CD14-positive monocyte (primary cell): ENCODE data around the gene LBHD2. TPM values are rescaled to one million over a fixed set of nuclear protein-coding genes. Genes with fewer than 3 reads are reported as not detected.
"Not testable (repeated sequence)": the region's sequence is repeated elsewhere in the genome, so short reads cannot be mapped to it uniquely, and the experiment has no call there.

Experiments
- DNase-seq, 3 donors: peaks; one replicate each; pipeline ENCODE4 v3.0.0-alpha.2; 2011 to 2022
- H2AFZ ChIP-seq: 2 replicates; pipeline ENCODE4 v1.6.0; 2012; ENCODE audit warnings: mild to moderate bottlenecking, low read depth, low read length, inconsistent platforms; ENCODE audit not compliant: insufficient read depth, poor library complexity, severe bottlenecking
- H3K27ac ChIP-seq, 2 donors: 1 replicate in 1 of 2; 2 replicates in 1 of 2; pipeline ENCODE4 v1.5.1; 2012 to 2013; ENCODE audit warnings: low read length in 2 of 2, control low read depth in 1 of 2, inconsistent platforms in 1 of 2, low read depth in 1 of 2, mild to moderate bottlenecking in 1 of 2
- H3K27me3 ChIP-seq, 2 donors: one replicate each; pipeline versions ENCODE4 v1.6.0 to v1.6.1; 2011 to 2013; ENCODE audit warnings: low read length in 2 of 2; ENCODE audit not compliant: control insufficient read depth in 2 of 2, insufficient read depth in 2 of 2
- H3K36me3 ChIP-seq, 2 donors: replicated peaks in 1 of 2; 1 replicate in 1 of 2; 2 replicates in 1 of 2; pipeline versions ENCODE4 v1.5.1 to v1.6.1; 2012 to 2013; ENCODE audit warnings: low read length in 2 of 2, control low read depth in 1 of 2, inconsistent platforms in 1 of 2, mild to moderate bottlenecking in 1 of 2; ENCODE audit not compliant: insufficient read depth in 2 of 2, control insufficient read depth in 1 of 2
- H3K4me1 ChIP-seq, 2 donors: 1 replicate in 1 of 2; 2 replicates in 1 of 2; pipeline versions ENCODE4 v1.5.1 to v1.6.1; 2012 to 2013; ENCODE audit warnings: low read length in 2 of 2, control low read depth in 1 of 2, inconsistent platforms in 1 of 2, mild to moderate bottlenecking in 1 of 2, moderate library complexity in 1 of 2; ENCODE audit not compliant: insufficient read depth in 2 of 2, control insufficient read depth in 1 of 2
- H3K4me2 ChIP-seq: replicated peaks from 2 replicates; pipeline ENCODE3; 2012; ENCODE audit warnings: low read length, moderate library complexity, mild to moderate bottlenecking; ENCODE audit not compliant: poor library complexity, severe bottlenecking; ENCODE audit errors: extremely low read depth
- H3K4me3 ChIP-seq, 3 experiments: fragments of 200-600 bp in 1 of 3; sonication (generic) in 1 of 3; replicated peaks in 1 of 3; 1 replicate in 2 of 3; 2 replicates in 1 of 3; pipeline ENCODE4 v1.5.1; 2011 to 2013; ENCODE audit warnings: low read length in 3 of 3, mild to moderate bottlenecking in 3 of 3, control low read depth in 2 of 3, low read depth in 2 of 3, inconsistent platforms in 1 of 3, moderate library complexity in 1 of 3
- H3K79me2 ChIP-seq: 2 replicates; pipeline ENCODE4 v1.6.0; 2012; ENCODE audit warnings: mild to moderate bottlenecking, control low read depth, inconsistent platforms, low read length, moderate library complexity; ENCODE audit not compliant: insufficient read depth
- H3K9ac ChIP-seq: 2 replicates; pipeline ENCODE4 v1.6.0; 2017; ENCODE audit warnings: low read length, mild to moderate bottlenecking; ENCODE audit not compliant: insufficient read depth, poor library complexity, severe bottlenecking
- H3K9me3 ChIP-seq, 2 donors: replicated peaks in 1 of 2; 1 replicate in 1 of 2; 2 replicates in 1 of 2; pipeline versions ENCODE4 v1.5.1 to v1.6.1; 2012 to 2013; ENCODE audit warnings: low read length in 2 of 2, control low read depth in 1 of 2; ENCODE audit not compliant: control insufficient read depth in 1 of 2, insufficient read depth in 1 of 2
- H4K20me1 ChIP-seq: 2 replicates; pipeline ENCODE4 v1.6.0; 2012; ENCODE audit warnings: mild to moderate bottlenecking, low read length, control low read depth, moderate library complexity; ENCODE audit not compliant: insufficient read depth
- H3K27ac Mint-ChIP-seq, 7 donors: one replicate each; pipeline ENCODE4 v1.8.0; 2020; ENCODE audit warnings: mild to moderate bottlenecking in 7 of 7, mixed read lengths in 7 of 7, moderate library complexity in 6 of 7, inconsistent platforms in 2 of 7
- H3K27me3 Mint-ChIP-seq, 3 donors: one replicate each; pipeline ENCODE4 v1.8.0; 2021 to 2022; ENCODE audit warnings: low read depth in 3 of 3, mild to moderate bottlenecking in 3 of 3, mixed read lengths in 3 of 3, moderate library complexity in 3 of 3, inconsistent platforms in 1 of 3
- H3K36me3 Mint-ChIP-seq, 2 donors: one replicate each; pipeline ENCODE4 v1.8.0; 2020; ENCODE audit warnings: mixed read lengths in 2 of 2, inconsistent platforms in 1 of 2, mild to moderate bottlenecking in 1 of 2
- H3K4me1 Mint-ChIP-seq: one replicate; pipeline ENCODE4 v1.8.0; 2020; ENCODE audit warnings: mild to moderate bottlenecking, mixed read lengths
- H3K4me3 Mint-ChIP-seq, 2 donors: one replicate each; pipeline ENCODE4 v1.8.0; 2020; ENCODE audit warnings: mild to moderate bottlenecking in 2 of 2, mixed read lengths in 2 of 2, moderate library complexity in 1 of 2
- H3K9me3 Mint-ChIP-seq, 7 donors: one replicate each; pipeline ENCODE4 v1.8.0; 2020 to 2022; ENCODE audit warnings: mixed read lengths in 7 of 7, mild to moderate bottlenecking in 6 of 7, moderate library complexity in 6 of 7, inconsistent platforms in 2 of 7
- WGBS: methylation state at CpG from one replicate; pipeline ENCODE4 v1.1.5; 2013; ENCODE audit warnings: missing lambda C conversion rate; ENCODE audit not compliant: insufficient coverage; 5-methylcytosine and 5-hydroxymethylcytosine counted together
- intact Hi-C, 2 donors: fragments of 100-400 bp; cut with micrococcal nuclease; formaldehyde crosslinking; loops; one replicate each; pipeline versions ENCODE4 v1.15.0 to v1.15.1; 2023
- polyA plus RNA-seq, 3 donors: library from polyadenylated mRNA; depleted of rRNA in 1 of 3; unstranded in 2 of 3; stranded (reverse) in 1 of 3; fragments of 300-500 nt in 2 of 3; fragments of >200 nt in 1 of 3; fragmentation: Illumina TruSeq in 2 of 3; gene quantifications; 1 replicate in 2 of 3; 2 replicates in 1 of 3; pipeline ENCODE4 v1.2.3, GENCODE V29; 2012 to 2021
- TF ChIP-seq, protein P1 (sequence below): fragments of 200-600 bp; IDR thresholded peaks from one replicate; pipeline ENCODE4 v1.8.0; 2022; ENCODE audit warnings: antibody characterized with exemption, mild to moderate bottlenecking

LBHD2 gene
- polyA plus RNA-seq, 3 donors, result not detected

DNA sequence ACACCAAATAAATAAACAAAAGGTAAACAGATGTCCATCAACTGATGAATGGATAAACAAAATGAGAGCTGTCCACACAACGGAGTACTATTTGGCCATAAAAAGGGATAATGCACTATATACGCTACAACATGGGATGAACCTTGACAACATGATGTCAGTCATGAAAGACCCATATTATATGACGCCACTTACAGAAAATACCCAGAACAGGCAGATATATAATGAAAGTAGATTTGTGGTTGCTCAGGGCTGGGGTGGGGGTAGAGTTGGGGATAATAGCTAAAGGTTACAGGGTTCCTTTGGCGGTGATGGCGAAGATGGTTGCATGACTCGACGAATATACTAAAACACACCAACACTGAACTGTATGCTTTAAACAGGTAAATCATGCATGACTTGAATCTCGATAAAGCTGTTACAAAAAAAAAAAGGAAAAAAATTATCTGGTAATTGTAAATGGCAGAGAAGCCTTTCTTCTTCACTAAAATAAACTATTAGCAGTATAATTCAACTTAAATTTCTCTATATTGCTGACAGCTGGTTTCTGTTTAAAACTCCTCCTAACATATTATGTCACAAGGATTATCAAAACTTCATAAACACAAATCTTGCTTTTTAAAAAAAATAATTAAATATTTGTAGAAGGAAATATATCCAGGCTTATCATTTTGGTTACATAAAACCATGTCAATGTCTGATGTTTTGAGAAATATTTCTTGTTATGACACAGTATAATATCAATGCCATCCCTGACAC is 40.6 kb upstream of the LBHD2 start:
- Histone ChIP-seq H3K4me3 (no peak overlapping the region), H3K9ac (no peak overlapping the region), H3K4me1 (no peaks in the 10 kb centered on the region), H3K36me3 (no peaks in the 10 kb centered on the region), H2AFZ (no peak overlapping the region), H3K4me2 (no peak overlapping the region), H4K20me1 (peaks cover 78% of the 10 kb centered on the region), H3K79me2 (no peaks in the 10 kb centered on the region), H3K27ac (no peak overlapping the region), H3K27me3 (no peaks in the 10 kb centered on the region), H3K9me3 (peaks cover 0 to 3% of the 10 kb centered on the region in 2 donors)
- no CpG with 5 or more reads among the region's 8 CpGs for WGBS
- peaks cover 7 to 11% of the 10 kb centered on the region in 2 donors for H3K36me3 Mint-ChIP-seq
- no peak overlapping the region for H3K4me3 Mint-ChIP-seq
- TF ChIP-seq, protein P1, sequence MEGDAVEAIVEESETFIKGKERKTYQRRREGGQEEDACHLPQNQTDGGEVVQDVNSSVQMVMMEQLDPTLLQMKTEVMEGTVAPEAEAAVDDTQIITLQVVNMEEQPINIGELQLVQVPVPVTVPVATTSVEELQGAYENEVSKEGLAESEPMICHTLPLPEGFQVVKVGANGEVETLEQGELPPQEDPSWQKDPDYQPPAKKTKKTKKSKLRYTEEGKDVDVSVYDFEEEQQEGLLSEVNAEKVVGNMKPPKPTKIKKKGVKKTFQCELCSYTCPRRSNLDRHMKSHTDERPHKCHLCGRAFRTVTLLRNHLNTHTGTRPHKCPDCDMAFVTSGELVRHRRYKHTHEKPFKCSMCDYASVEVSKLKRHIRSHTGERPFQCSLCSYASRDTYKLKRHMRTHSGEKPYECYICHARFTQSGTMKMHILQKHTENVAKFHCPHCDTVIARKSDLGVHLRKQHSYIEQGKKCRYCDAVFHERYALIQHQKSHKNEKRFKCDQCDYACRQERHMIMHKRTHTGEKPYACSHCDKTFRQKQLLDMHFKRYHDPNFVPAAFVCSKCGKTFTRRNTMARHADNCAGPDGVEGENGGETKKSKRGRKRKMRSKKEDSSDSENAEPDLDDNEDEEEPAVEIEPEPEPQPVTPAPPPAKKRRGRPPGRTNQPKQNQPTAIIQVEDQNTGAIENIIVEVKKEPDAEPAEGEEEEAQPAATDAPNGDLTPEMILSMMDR, result no peak
- no peak for DNase-seq
- peaks cover 14% of the 10 kb centered on the region for H3K4me1 Mint-ChIP-seq
- H3K27ac Mint-ChIP-seq, result no peak overlapping the region
- intact Hi-C loops, result no loop called here
- peaks cover 6 to 13% (median 12%) of the 10 kb centered on the region in 3 donors for H3K27me3 Mint-ChIP-seq
- H3K9me3 Mint-ChIP-seq, result peaks cover 0 to 11% (median 7%) of the 10 kb centered on the region in 7 donors

DNA sequence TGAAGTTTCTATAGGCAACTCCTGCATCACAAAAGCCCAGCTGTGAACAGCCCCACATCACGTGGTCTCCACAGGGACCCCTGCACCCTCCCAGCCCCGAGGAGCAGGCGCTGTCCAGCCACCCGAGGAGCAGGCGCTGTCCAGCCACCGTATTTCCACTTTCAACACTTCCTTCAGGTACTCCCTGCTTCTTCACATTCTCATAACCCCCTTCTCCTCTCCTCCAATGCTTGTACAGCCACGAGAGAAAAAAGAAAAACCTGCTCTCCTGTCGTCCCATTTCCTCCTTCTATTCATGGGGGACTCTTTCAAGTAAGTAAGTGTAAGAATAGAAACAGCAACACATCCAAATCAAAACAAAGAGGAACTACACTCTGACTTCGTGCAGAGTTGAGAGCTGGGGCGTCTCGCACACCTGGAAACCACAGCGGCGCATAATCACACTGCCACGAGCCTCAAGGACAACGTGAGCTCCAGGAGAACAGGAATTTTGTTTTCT is 38.6 kb upstream of the LBHD2 start:
- peaks cover 6 to 14% (median 10%) of the 10 kb centered on the region in 3 donors for H3K27me3 Mint-ChIP-seq
- H3K4me3 ChIP-seq, result no peak overlapping the region
- H3K4me1 Mint-ChIP-seq, result peaks cover 14% of the 10 kb centered on the region
- no peaks in the 10 kb centered on the region for H3K36me3 ChIP-seq
- H2AFZ ChIP-seq, result no peak overlapping the region
- H3K4me1 ChIP-seq, result no peaks in the 10 kb centered on the region
- intact Hi-C loops, result no loop called here
- H3K79me2 ChIP-seq, result no peaks in the 10 kb centered on the region
- no peak overlapping the region for H3K27ac Mint-ChIP-seq
- no peaks in the 10 kb centered on the region for H3K27me3 ChIP-seq
- no peak overlapping the region for H3K4me2 ChIP-seq
- WGBS, result 10% methylated on average over 9 of the region's 15 CpGs
- DNase-seq, result no peak
- H4K20me1 ChIP-seq, result peaks cover 88% of the 10 kb centered on the region
- H3K9ac ChIP-seq, result no peak overlapping the region
- peaks cover 0 to 3% of the 10 kb centered on the region in 2 donors for H3K9me3 ChIP-seq
- no peak overlapping the region for H3K27ac ChIP-seq
- peaks cover 7 to 11% of the 10 kb centered on the region in 2 donors for H3K36me3 Mint-ChIP-seq
- H3K9me3 Mint-ChIP-seq, result peaks cover 0 to 11% (median 7%) of the 10 kb centered on the region in 7 donors
- TF ChIP-seq, protein P1, result no peak
- H3K4me3 Mint-ChIP-seq, result peak overlapping the region; percentile 42 to 72

DNA sequence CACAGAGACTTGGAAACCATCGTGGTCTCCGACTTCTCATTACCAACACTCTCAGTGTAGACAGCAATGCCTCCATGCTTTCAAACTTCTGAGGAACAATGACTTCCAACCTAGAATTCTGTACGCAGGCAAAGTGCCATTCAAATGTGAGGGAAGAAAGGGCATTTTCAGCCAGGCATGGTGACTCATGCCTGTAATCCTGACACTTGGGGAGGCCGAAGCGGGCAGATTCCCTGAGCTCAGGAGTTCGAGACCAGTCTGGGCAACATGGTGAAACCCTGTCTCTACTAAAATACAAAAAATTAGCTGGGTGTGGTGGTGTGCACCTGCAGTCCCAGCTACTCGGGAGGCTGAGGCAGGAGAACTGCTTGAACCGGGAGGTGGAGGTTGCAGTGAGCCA is 36.6 kb upstream of the LBHD2 start:
- H3K4me3 ChIP-seq, DNase-seq, H3K79me2 ChIP-seq, H3K9me3 Mint-ChIP-seq, H3K4me2 ChIP-seq, H3K36me3 Mint-ChIP-seq, H3K27ac Mint-ChIP-seq, H2AFZ ChIP-seq, H3K27ac ChIP-seq, H3K9me3 ChIP-seq, H3K4me1 ChIP-seq, intact Hi-C loops, H3K36me3 ChIP-seq, H3K9ac ChIP-seq, H3K4me3 Mint-ChIP-seq, H3K27me3 ChIP-seq: not testable (repeated sequence)
- Mint-ChIP-seq H3K27me3 (peaks cover 6 to 18% (median 9%) of the 10 kb centered on the region in 3 donors), H3K4me1 (peaks cover 17% of the 10 kb centered on the region)
- peaks cover 87% of the 10 kb centered on the region for H4K20me1 ChIP-seq
- WGBS, result 93% methylated on average over 4 of the region's 8 CpGs
